Measurements from ENCODE around the gene SLC7A4.
A peak's percentile ranks its signal among the peaks of the same experiment; 100 is the strongest.
"Not testable (repeated sequence)": the region's sequence is repeated elsewhere in the genome, so short reads cannot be mapped to it uniquely, and the experiment has no call there.

Gene SLC7A4, protein sequence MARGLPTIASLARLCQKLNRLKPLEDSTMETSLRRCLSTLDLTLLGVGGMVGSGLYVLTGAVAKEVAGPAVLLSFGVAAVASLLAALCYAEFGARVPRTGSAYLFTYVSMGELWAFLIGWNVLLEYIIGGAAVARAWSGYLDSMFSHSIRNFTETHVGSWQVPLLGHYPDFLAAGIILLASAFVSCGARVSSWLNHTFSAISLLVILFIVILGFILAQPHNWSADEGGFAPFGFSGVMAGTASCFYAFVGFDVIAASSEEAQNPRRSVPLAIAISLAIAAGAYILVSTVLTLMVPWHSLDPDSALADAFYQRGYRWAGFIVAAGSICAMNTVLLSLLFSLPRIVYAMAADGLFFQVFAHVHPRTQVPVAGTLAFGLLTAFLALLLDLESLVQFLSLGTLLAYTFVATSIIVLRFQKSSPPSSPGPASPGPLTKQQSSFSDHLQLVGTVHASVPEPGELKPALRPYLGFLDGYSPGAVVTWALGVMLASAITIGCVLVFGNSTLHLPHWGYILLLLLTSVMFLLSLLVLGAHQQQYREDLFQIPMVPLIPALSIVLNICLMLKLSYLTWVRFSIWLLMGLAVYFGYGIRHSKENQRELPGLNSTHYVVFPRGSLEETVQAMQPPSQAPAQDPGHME

DNA sequence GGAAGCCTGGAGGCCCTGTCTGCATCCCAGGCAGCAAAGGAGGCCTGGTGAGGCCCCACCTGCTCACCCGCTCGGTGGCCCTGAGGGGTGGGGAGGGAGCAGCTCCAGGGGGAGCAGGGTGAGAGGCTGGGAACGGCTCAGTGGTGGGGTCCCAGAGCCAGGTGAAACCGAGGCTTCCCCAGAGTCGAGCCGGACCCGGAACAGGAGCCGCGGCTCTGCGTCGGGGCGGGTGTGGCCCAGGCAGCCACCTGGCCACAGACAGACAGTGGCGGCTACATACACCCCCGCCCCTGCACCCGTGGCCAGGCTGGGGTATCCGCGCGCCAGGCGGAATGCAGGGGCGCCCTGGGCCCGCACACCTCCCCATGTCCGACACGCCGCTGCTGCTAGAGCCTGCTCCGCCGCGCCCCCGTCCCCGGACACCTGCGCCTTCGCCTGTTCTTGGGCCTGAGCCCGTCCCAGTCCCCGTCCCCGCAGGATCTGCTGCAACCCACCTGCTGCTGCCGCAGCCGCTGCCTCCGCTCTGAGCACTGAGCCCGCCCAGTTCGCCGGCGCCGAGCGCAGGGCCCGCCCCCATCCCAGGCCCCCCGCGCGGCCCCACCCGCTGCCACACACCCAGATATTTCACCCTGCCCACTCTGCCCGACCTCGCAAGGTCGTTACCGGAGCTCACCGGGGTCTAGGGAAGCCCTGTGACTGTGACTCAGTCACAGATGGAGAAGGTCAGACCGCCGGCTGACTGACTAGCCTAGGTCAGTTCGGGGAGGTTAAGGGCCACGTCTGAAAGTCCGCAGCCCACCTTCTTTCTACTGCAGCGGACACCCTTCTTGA is at the start of gene SLC7A4:
Gene SLC7A4 (minus strand): TSS at position 525 of the 831 bp plus-strand sequence. CDS start 749 bp downstream, outside the sequence.
- peak in 6 of 56 donors; percentile 6 to 38 (median 16) for DNase-seq

DNA sequence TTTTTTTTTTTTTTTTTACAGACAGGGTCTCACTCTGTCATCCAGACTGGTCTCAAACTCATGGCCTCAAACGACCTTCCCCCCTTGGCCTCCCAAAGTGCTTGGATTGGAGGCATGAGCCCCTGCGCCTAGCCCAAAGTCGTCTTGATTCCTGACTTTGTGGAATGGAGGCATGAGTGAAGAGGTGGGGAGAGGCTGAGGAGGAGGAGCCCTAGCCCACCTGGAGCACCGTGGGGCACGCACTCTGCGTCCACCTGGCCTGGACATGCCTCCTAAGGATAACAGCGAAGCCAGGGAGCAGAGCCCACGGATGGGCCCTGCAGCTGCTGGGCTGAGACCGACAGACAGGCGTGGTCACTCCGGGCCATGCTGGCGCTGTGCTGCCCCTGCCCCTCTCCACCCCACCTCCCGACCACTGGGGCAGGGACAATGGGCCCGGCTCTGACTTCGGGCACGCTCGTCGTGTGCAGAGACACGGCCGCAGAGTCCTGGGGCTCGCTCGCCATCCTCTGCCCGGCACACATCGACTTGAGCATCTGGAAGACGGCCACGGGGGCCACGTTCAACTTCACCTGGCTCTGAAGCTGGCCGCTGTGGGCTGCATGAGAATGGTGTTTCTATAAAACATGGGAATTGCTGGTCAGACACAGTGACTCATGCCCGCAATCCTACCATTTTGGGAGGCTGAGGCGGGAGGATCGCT is 48.2 kb upstream of the SLC7A4 start:
- DNase-seq, result no peak

DNA sequence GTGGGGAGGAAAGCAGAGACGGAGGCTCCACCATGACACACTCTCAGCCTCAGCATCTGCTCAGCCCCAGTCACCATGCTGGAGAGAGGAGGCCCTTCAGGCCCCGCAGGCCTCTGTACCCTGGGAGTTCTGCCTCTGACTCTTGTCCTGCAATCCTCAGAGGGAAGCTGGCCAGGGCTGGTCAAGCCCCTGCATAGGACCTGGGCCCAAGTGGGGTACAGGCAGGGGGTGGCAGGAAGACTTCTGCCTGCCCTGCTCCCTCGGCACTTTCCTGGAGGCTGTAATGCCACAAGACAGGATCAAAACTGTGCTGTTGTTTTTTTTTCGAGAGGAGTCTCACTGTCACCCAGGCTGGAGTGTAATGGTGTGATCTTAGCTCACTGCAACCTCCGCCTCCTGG is 47.1 kb upstream of the SLC7A4 start:
- no peak for DNase-seq

DNA sequence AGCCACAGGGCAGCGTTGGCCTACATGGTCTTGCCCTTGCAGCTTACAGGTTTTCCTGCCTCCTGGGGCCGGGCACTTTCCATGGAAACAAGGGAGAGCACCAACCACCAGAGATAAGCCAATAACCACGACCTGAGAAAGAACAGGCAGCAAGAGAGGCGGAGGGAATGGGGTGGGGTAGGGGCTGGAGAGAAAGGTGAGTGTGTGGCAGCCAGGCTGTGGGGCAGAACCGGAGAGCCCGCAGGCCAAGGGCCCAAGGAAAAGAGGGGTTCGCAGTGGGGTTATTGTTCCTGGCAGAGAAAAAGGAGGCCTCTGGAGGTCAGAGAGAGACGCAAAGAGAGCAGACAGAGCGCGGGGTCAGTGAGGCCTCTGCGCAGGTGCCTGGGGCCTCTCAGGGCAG is 46.6 kb upstream of the SLC7A4 start:
- no peak for DNase-seq

DNA sequence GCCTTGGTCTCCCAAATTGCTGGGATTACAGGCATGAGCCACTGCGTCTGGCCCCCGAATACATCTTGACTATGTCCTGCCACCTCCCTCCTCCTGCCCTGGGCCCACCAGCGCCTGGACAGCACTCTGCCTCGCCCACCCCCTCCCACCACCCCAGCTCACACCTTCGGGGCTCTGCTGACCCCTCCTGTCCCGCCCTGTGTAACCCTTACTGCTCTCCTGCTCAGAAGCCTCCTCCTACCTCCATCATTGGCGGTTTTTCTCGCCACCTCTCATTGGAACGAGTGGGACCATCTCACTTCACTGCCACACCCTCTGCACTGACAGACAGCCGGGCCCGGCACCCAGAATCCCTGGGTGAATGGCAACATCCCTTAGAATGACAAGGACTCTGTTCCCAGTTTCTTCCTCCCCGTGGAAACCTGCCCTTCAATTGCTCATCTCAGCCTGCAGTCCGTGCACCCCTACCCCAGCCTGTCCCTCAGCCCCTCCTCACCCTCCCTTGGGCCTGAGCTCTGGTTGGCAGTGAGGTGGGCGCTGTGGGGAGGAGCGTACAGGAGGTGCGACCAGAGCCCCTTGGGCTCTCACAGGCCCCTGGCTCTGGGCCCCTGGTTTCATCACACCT is 45.6 kb upstream of the SLC7A4 start:
- DNase-seq, result no peak

DNA sequence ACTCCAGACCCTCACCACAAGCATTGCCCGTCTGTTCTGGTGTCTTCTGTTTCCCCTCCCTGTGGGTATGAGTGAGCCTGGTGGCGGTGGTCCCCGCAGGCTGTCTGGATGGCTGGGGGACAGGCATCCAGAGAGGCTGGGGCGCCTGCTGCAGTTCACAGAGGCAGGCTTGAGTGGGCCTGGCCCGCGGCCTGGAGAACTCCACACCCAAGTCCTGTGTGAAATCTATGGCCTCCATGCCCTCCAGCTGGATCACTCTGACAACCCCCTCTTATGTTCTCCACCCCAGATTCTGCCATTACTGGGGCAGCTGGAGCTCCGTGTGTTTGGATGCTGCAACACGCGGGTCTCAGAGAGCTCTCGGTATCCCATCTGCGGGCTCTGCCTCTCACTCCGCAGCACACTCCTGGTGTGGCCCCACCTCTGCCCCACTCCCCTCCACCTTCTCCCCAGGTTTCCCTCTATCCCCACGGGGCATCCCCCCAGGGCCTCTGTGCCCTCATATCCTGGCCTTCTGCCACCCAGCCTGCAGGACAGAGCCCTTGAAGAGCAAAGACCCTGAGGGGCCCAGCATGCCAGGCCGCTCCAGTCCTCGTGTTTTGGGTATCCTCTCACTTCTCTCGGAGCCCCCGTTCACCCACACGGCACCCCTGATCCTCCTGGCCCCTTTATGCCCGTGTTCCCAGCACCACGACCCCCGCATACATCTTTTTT is 44.7 kb upstream of the SLC7A4 start:
- no peak for DNase-seq

DNA sequence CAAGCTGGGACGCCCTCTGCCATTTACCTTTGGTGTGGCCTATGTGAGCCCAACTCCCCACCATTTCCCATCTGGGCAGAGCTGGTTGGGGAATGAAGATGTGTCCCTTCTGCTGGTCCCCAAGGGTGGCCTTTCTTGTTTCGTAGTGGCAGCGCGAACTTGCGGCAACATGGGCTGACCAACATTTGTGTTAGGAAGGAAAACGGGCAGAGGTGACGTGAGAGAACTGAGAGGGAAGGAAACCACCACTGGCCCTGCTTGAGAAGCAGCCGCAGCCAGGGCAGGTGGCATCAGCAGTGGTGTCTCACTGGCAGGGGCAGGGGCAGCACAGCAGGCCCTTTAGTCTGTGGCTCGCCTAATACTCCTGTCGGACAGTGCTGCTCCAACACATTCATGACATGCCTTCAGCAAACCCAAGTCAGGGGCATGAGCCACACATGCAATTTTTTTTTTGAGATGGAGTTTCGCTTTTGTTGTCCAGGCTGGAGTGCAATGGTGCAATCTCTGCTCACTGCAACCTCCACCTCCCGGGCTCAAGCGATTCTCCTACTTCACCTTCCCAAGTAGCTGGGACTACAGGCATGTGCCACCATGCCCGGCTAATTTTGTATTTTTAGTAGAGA is 43.3 kb upstream of the SLC7A4 start:
- no peak for DNase-seq

DNA sequence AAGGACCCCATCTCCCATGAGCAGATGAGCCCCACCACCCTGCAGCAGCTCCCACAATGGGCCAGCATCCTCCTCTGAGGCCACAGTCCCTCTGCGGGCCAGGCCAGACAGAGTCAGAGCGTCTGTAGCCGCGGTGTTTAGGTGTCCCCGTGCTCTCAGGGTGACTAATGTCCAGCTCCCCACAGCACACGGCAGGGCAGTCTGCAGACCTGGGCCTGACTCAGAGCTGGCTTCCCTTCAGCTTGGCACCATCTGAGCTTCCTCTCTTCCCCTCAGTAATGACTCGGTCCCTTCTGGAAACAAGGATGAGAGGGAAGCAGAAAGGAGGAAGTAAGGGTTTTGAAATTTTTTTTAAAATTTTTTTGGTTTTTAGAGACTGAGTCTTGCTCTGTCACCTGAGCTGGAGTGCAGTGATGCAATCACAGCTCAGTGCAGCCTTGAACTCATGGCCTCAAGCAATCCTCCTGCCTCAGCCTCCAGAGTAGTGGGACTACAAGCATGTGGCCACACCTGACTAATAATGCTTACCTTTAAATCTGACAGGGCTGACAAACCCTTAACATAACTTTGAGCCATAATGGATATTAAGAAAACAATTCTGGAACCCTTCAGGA is 41.8 kb upstream of the SLC7A4 start:
- DNase-seq, result no peak

DNA sequence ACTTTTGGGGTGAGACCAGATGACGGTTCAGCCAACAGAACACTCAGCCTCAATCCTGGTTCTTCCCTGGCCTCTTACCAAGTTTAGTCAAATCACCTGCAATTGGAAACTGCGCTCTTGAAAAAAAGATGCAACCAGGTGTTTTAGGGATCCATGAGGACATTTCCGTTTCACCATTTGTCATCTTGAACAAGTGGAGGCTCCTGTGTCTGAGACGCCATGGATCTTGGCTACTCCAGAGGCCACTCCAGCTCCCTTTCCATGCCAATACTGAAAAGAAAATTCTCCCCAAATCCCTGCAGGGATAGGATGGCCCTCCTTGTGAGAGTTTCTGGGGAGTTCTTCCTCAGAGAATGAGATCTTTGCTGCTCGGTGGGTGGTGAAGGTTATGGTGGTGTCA is 41.1 kb upstream of the SLC7A4 start:
- DNase-seq, result no peak

DNA sequence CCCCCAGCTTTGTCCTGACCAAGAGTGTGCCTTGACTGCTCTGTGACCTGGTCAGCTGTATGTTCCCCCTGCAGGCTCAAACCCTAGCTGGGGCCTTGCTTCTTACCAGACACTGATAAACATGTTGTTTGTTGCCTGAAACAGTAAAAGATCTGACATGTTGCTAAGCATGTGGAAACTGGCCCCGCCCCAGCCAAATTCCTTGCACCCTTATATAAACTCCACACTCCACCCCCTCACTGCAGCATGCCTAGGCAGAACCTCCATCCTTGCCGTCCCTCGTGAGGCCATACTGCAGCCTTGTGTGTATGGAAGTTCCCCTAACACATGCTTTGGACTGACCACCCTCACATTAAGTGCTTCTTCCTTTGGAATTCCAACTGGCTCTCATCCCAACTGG is 40.7 kb upstream of the SLC7A4 start:
- DNase-seq, result no peak

DNA sequence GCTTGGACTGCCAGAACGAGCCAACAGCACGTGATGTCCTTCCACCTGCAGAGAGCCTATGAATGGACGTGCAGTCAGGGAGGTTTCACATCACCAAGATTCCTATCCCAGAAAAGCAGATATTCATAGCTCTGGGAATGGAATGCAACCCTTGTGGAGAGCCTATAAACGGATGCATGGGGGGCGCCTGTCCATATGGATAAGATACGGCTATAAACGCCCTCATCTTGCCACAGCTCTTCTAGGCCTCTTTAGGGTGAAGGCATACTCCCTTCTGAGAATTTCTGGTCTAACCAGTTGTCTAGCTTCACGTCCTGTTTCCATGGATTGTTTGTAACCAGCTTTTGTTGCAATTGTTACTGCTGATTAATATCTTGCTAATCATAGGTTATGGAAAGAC is 39.4 kb upstream of the SLC7A4 start:
- not testable (repeated sequence) for DNase-seq

DNA sequence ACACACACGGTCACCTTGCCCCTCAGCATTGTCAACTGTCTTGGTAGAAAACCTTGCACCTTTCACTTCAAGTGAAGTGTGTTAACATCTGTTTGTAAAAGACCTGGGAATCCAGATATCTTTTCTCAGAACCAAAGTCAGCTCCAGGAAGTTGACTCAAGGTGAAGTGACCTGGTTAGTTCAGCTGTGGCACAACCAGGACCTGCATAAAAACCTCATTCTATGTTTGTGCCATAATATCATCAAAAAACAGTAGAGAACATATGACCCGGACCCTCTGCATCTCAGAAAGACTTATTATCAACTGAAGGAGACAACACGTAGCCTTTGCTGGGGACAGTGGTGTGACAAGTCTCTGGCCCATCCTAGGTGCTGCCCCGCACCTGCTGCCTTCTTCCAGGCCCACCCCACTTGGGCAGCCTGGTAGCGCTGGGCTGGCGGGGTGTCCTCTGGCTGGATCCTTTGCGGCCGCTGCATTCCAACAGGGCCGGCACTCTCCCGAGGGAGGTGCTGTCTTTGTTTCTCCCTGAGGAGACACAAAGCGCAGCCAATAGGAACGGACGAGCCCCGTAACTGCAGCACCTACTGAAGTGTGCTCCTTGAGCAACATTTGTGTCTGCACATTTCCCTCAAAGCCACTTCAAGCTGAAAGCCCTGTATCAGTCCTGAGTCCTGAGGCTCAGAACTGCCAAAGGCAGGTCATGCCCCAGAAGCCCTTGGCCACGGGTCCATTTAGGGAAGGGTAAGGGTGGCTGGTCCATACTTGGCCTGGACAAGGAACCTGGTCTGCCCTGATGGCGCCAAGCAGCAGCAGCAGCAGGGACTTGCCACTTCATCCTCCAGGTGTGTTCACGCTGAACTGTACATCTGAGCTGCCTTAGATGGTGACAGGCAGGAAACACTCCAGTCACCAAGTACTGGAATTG is 38.6 kb upstream of the SLC7A4 start:
- DNase-seq, result no peak

DNA sequence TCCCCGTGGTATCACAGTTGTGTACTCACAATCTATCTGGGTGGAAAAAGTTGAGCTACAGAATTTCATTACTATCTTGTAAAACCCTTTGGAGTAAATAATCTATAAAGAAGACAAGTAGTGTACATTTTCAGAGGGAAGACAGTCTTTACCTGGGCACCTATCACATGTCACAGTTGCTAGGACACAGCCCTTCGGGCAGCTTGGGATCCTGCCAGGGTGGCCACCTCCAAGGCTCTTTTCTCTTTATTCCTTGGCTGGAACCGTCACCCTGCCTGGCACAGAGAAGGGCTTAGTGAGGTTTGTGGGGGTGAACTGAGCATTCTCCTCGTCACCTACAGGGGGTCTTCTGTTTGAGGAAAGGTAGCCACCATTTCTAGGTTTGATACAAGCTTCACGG is 37.0 kb upstream of the SLC7A4 start:
- no peak for DNase-seq

DNA sequence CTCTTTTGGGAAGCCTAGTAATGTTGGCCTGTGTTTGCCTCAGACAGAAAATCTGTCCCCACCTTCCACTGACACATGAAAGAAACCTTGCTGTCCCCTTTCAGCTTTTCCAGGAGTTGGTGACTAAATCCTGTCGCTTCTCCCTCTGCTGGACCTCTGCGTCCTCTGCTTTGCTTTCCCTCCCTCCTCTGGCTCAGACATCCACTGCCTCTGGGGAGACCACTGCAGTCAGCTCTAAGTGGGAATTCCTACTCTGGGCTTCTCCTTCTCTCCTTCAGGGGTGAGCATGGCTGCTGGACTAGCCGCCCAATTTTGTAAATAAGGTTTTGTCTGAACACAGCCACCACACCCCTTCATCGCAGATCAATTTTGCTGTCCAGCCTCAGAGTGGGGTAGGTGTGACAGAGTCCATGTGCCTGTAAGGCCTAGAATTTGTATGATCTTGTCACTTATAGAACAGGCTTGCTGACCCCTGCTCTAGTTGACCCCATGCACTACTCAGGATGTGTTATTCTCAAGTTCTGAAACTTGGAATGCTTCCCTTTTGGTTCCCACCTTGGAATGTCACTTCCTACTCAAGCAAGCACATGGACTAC is 36.4 kb upstream of the SLC7A4 start:
- DNase-seq, result no peak

DNA sequence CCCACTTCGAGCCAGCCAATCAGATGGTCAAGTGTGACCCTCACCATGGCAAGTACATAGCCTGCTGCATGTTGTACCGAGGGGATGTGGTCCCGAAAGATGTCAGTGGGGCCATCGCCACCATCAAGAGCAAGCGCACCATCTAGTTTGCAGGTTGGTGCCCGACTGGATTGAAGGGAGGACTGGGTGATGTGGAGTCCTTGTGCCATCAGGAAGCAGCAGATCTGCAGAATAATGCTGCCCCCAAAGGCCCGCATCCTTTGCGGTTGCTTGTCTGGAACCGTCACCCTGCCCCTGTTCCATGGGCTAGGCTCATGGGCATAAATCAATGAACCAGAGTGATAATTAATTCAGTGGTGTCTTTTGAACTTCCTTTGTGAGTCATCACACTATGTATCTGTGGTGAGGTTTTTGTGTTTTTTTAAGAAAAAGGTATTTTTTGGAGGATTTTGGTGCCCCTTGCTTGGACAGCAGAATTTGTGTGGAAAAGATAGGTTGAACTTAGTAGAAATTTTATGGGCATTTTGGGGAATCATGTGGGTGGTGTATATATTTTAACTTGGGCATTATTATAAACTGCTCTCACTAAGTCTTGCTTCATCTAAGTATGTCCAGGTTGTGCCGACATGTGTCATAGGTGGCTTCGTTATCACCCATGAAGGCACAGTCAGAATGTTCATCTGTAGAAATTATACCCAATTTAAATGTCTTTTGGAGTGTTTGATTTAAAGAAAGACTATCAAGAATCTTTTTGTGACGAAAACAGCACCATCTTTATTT is 35.7 kb upstream of the SLC7A4 start:
- no peak for DNase-seq

DNA sequence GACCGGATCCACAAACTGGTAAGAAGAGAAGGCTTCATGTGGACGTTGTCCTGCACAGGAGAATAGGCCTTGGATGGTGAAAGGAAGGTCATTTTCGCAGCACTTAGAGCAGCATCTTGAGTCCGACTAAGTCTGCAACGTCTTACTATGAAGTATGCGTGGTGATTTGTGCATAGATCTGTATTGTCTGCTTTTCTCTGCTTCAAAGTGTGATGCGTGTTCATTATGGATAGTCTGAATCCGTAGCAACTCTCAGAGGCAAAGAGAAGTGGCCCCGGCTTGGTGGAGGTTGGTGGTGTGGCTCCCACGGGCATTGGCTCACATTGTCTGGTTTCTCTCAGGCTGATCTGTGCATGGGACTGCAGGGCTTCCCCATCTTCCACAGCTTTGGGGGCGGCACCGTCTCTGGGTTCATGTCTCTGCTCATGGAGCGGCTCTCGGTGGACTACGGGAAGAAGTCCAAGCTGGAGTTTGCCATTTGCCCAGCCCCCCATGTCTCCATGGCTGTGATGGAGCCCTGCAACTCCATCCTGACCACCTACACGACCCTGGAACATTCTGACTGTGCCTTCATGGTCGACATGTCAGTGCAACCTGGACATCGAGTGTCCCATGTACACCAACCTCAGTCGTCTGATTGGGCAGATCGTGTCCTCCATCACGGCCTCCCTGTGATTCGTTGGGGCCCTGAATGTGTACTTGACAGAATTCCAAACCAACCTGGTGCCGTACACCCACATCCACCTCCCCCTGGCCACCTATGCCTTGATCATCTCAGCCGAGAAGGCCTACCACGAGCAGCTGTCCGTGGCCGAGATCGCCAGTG is 34.9 kb upstream of the SLC7A4 start:
- no peak for DNase-seq
